ENCODE measurements around the gene OTUD3.
A peak's percentile ranks its signal among the peaks of the same experiment; 100 is the strongest.
"Not testable (repeated sequence)": the region's sequence is repeated elsewhere in the genome, so short reads cannot be mapped to it uniquely, and the experiment has no call there.

The OTUD3 gene, protein sequence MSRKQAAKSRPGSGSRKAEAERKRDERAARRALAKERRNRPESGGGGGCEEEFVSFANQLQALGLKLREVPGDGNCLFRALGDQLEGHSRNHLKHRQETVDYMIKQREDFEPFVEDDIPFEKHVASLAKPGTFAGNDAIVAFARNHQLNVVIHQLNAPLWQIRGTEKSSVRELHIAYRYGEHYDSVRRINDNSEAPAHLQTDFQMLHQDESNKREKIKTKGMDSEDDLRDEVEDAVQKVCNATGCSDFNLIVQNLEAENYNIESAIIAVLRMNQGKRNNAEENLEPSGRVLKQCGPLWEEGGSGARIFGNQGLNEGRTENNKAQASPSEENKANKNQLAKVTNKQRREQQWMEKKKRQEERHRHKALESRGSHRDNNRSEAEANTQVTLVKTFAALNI

DNA sequence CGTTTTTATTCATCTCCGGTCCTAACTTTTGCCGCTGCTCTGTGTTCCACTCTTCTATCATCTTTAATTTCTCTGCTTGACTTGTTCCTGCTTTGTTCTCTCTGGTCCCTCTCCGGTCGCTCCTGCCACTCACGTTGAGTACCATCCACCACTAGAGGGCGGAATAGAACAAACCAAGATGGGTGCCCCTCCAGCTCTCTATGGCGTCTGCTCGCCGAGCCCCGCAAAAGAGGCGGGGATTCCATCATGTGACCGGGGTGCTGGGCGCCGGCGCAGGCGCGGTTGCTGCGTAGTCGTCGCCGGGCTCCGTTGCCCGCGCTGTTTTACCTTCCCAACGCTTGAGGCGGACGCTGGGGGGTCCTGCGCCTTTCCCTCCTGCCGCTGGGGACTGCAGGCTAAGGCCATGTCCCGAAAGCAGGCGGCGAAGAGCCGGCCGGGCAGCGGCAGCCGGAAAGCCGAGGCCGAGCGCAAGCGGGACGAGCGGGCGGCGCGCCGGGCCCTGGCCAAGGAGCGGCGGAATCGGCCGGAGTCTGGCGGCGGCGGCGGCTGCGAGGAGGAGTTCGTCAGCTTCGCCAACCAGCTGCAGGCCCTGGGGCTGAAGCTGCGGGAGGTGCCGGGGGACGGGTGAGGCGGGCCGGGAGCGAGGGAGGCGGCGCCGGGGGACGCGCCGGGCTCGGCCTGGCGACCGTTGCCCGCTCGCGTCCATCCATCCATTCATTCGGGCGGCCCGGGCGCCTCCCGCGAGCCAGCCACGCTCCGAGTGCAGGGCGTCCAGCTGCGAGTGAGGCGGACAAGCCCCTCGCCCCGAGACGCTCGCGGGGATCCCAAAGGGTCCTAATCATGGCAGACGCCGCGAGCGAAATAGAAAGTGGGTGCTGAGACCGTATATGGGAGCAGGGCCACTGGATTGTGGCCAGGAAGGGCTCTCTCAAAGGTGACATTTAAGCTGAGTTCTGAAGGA, at the start of gene OTUD3:
TSS of gene OTUD3 (plus strand) at position 285 of the 961 bp plus-strand sequence. CDS start at position 404, 119 bp downstream.
- DNase-seq, result peak; percentile 98

DNA sequence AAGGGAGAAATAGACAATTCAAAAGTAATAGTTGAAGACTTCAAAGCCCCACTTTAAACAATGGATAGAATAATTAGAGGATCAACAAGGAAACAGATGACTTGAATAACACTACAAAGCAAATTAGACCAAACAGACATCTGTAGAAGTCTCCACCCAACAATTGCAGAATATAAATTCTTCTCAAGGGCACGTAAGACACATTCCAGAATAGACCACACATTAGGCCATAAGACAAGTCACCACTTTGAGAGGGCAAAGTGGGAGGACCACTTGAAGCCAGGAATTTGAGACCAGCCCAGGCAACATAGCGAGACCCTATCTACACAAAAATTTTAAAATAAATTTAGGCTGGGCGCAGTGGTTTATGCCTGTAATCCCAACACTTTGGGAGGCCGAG, 46.6 kb upstream of the OTUD3 start:
- DNase-seq, result no peak

DNA sequence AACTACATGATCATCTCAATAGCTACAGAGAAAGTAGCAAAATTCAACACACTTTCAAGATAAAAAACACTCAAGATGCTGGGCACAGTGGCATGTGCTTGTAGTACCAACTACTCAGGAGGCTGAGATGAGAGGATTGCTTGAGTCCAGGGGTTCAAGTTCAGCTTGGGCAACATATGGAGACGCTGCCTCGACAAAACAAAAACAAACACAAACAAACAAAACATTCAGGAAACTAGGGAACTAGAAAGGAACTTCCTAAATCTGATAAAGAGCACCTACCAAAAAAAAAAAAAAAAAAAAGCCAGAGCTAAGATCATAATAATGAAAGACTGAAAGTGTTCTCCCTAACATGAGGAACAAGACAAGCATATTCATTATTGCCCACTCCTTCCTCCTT, 44.3 kb upstream of the OTUD3 start:
- DNase-seq, result no peak

DNA sequence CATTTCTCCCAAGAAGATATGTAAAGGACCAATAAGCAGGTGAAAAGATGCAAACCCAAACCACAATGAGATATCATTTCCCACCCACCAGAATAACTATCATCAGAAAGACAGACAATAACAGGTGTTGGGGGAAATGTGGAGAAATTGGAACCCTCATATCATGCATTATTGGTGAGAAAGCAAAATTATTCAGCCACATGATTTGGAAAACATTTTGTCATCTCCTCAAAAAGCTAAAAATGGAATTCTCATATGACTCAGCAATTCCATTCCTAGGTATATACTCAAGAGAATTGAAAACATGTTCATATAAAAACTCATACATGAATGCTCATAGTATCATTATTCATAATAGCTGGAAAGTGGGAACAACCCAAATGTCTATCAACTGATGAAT, 42.0 kb upstream of the OTUD3 start:
- no peak for DNase-seq

DNA sequence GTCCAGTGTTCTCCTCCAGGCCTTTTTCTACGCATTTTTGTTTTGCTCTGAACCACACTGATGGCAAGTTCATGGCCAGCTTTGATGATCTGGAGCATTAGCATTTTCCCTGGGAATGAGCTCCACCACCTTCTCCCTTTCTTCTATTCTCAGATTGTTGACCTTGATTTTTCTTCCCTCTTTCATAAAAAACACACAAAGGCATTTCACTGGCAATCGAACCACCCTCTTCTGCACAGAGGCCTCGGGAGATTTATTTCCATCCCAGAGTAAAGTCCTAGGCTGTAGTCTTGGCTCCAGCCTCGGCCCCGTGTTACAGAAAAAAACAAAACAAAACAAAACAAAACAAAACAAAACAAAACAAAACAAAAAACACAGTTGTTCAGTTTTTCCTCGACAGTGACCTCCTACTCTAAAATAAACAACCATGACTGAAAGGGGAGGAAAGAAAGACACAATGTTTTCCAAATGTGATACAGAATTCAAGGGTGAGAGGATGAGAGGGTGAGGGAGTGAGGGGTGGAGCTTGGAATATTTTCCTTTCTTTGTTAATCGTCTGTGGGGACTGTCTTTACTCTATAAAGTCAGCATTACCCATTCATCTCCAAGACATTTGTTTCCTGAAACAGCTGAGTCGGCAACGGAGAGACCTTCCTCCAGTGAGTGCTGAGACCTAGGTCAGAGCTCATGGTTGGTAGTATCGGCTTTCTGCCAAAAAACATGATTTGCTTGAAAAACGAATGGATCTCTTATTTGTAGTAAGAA, 37.3 kb upstream of the OTUD3 start:
- no peak for DNase-seq

DNA sequence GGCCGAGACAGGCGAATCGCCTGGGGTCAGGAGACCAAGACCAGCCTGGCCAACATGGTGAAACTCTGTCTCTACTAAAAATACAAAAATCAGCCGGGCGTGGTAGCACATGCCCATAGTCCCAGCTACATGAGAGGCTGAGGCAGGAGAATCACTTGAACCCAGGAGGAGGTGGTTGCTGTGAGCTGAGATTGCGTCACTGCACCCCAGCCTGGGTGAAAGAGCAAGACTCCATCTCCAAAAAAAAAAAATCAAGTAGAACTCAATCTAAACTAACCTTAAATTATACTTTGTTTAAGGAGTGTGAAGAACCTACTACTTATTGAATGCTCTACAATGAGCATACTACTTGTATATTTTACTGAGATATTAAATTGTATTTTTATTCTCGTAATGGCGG, 36.6 kb upstream of the OTUD3 start:
- no peak for DNase-seq

DNA sequence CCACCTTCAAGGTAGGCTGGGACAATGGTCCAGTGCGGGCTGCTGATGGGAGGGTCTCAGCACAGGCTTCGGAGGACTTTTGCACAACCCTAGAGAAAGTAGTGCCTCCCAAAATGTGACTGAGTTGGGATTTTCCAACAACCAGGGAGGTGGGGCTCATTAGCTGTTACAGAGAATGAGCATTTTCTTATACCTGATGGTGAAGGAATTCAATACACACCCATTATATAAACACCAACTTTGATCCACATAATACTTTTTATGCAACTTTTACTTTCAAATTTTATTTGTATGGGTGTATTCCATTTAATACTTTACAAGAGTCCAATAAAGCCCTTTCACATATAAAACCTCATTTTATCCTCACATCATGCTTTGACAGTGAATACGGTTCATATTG, 35.9 kb upstream of the OTUD3 start:
- DNase-seq, result no peak

DNA sequence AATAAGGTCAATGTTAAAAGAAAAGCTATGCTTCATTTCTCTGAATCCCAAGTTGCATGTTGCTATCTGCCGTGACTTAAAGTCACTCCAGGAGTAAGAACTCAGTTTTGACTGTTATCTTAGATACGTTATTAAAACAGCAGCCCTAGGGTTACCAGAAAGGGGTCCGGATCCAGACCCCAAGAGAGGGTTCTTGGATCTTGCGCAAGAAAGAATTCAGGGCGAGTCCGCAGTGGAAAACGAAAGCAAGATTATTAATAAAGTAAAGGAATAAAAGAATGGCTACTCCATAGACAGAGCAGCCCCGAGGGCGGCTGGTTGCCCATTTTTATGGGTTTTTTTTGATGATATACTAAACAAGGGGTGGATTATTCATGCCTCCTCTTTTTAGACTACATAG, 34.9 kb upstream of the OTUD3 start:
- DNase-seq, result not testable (repeated sequence)

DNA sequence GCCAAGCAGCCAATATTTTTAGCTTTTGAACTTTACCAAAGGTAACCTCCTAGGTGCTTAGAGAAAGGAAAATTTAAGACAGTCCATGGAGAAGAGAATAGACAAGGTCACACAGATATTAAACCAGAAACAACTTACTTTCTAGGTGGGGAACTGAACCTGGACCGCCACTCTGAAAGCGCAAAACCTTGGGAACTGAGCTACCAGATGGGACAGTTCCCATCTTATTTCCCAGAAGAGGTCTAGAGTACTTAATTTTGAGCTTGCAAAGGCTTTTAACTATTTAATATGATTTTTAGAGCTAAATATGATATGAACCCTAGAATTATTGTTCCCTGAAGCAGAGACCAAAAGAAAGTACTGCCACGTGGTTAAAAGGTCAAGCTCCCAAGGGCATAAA, 32.9 kb upstream of the OTUD3 start:
- DNase-seq, result not testable (repeated sequence)

DNA sequence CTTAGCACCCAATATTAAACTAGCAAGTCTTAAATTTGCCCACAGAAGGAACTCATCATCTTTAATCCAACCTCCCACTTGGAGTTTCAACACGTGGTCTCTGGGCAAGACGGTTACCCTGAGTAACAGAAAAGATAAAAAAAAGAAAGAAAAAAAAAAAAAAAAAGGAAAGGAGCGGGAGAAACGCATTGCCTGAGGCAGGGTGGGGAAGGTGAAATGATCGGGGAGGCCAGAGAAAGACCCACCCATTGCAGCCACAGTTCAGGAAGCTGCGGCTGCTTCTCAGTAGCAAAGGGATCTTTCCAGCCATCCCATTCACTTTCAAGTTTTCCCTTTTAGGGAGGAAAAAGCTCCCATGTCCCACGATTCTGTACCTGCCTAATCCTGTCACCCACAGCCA, 32.0 kb upstream of the OTUD3 start:
- no peak for DNase-seq

DNA sequence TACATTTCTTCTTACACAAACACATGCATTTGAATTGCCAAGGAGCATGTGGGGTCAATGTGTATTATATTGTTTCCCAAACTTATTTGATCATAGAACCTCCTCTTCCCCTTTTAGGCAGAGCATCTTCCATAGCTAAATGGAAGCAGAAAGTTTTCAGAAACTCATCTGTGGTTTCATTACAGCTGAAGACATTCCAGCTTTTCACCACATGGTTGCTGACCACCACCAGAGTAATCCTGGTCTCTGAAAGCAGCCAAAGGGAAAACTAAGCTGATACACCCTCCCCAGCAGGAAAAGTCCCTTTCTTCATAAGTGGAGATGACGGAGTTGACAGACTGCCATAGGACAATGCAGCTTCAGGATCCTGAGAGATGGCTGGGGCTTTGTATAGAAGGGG, 30.2 kb upstream of the OTUD3 start:
- no peak for DNase-seq

DNA sequence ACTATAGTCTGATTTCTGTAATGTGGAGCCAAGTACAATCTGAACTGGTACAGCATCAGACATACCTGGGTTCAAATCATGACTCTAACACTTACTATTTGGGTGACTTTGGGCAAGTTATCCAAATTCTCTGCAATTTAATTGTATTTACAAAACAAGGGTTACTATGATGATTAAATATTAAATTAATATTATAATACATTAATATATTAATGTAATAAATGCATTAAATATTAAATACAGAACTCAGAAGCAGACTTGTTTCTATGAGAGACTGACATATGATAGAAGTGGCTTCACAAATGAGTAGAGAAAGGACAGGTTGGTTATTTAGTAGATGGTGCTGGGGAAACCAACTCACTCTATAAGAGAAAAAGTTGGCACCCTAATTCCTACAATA, 27.3 kb upstream of the OTUD3 start:
- DNase-seq, result no peak

DNA sequence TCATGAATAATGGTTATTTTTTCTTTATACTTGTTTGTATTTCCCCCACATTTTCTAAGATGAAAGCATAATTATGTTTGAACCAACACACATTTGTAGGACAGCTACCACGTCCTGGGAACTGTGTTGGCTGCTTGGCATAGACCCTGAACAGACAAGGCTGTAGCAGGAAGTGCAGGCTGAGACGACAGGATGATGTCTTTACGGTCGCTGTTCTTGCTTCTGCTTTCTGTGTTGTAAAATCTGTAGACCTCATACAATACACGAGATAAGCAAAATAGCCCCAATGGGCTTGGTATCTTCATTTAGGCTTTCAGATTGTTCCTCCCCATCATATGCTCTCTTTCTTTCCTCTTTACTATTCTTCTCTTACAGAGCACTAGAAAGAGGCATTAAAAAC, 23.3 kb upstream of the OTUD3 start:
- DNase-seq, result no peak

DNA sequence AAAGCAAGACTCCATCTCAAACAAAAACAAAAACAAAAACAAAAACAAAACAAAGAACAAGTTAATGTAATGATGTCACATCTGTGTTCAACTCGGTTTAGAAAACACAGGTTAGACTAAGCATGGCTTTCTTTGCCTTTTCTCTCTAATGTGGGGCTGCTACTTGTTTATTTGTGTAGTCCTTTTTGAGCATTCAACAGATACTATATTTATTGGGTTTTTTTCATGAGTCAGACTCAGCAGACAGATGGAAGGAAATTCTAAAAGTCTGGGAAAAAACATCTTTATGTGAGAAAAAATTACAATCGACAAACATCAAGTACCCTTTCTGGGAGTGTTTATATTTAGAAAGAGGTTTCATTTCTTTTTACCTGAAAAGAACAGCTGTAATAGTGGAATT, 22.3 kb upstream of the OTUD3 start:
- no peak for DNase-seq

DNA sequence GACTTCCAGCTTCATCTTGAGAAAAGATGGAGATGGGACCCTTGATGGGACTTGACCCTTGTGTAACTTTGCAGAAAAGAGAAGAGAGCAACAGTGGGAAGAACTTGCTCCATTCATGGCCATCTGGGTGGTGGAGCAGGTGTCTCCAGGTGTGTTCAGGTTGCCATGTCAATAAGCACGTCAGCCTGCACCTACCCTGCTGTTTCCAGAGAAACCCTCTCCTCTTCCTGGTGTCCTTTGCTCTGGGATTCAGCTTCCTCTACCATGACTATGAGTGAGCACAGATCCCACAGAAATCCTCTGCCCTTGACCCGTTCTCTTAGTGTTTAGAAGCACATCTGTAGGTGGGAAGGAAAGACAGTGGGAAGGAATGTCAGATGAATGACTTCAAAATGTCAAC, 21.8 kb upstream of the OTUD3 start:
- DNase-seq, result no peak

DNA sequence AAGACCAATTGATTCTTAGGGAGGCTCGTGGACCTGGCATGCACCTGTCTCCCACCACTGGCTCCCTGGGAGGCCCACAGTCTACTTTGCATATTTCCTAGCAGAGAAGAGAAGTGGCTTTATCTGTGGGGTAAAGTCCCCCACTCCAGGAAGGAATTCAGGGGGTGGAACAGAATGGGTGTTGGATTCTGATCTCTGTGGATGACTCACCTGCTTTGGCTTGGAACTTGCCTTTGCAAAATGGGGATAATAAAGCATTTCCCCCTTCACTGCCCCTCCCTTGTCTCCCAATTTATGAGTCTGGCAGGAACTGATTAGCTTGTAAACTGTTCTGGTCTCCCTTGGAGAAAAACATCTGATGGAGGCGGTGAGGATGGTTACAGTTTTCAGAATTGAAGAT, 21.2 kb upstream of the OTUD3 start:
- no peak for DNase-seq

DNA sequence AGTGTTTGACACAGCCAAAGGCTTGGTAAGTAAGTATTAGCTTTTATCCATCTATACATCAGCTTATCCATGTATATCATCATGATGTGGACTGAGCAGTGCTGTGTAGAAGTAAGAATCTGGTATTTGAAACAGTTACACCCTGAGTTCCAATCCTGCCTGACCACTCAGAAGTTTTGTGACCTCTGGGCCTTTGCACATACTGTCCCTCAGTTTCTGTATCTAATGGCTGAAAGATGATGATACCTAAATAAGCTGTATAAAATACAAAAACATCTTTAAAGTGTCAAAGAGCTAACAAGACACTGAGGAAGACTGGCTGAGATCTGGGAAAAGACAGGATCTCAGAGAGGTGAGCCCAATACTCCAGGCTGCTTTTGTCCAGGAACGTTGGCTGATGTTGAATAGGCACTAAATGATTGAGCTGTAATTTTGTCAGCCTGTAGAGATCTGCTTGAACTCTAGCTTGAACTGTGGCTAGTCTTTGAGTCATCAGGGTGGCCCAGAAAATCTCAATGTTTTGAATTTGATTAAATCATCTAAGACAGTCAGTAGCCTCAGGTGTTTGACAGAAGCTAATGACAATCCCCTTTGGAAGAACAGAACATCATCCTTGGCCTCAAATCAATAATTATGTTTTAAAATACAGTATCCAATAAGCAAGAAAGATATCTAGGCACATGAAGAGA, 20.2 kb upstream of the OTUD3 start:
- DNase-seq, result no peak

DNA sequence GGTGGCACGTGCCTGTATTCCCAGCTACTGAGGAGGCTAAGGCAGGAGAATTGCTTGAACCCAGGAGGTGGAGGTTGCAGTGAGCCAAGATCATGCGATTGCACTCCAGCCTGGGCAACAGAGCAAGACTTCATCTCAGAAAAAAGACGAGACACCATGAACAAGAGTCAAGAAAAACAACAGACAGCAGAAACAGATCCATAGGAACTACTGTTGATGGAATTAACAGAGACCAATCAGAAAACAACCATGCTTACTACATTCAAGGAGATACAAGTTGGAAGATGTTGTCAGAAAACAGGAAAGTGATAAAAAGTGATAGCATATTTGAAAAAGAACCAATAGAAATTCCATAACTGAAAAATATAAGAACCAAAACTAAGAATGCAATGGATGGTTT, 19.3 kb upstream of the OTUD3 start:
- DNase-seq, result no peak

DNA sequence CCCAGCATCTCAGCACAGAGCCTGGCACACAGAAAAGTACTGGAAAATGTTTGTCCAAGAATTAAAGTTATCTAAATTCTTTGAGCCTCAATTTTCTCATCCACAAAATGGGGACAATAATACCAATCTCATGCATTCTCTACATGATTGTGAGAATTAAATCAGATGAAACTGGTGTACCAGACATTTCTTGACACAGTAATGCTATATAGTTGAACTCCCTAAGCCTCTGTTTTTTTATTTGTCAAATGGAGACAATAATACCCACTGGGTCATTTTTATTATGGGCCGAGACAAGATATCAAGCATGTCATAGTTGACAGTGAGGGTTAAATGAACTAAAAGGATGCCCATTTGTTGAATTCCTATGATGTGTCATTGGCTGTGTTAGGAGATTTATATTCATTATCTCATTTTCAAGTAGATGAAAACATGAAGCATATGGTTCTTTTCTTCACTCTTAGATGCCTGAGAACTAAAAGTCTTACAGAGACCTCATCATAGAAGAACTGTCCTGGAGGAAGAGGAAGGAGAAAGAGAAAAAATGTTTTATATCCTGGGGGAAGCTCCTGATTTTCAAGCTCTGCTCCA, 17.5 kb upstream of the OTUD3 start:
- DNase-seq, result no peak

DNA sequence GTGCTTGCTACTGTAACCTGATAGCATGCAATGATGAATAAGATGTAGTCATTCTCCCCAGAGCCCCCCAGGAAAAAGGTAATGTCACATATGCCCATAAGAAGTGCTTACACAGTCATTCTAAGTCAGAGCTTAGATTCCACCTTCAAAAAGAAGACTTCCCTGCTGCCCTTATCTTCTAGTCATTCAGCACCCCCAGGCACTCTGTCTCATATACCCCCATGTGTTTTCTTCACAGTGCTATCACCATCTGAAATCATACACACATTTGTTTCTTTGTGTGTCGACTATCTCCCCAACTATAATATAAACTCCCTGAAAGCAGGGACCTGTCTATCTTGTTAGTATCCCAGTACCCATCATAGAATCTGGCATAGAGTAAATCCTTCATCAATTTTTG, 16.2 kb upstream of the OTUD3 start:
- no peak for DNase-seq

DNA sequence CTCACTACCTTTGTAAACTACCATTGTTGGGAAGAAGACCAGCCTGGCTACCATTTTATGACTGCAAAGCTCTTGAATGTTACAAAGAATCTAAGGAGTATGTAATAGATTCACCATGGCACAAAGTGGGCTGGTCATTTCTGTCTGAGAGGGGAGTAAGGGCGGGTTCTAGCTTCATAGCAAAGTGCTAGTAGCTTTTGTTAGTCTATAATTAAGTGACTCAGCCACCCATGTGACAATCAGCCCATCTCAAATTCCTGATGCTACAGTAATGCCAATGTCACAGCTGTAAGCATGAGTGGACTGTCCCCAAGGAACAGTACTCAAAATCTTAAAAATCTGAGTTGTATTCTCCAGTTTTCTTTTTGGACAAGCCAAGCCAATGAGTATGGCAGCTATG, 15.4 kb upstream of the OTUD3 start:
- no peak for DNase-seq

DNA sequence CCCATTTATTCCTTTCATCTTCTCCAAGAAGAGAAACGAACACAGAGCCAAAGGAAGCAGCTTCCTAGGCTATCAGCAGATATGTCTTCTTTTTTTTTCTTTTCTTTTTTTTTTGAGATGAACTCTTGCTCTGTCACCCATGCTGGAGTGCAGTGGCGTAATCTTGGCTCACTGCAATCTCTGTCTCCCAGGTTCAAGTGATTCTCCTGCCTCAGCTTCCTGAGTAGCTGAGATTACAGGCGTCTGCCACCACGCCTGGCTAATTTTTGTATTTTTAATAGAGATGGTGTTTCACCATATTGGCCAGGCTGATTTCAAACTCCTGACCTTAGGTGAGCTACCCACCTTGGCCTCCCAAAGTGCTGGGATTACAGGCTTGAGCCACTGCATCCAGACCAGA, 13.6 kb upstream of the OTUD3 start:
- DNase-seq, result not testable (repeated sequence)
